ENCODE results near the gene OPA3.

DNA sequence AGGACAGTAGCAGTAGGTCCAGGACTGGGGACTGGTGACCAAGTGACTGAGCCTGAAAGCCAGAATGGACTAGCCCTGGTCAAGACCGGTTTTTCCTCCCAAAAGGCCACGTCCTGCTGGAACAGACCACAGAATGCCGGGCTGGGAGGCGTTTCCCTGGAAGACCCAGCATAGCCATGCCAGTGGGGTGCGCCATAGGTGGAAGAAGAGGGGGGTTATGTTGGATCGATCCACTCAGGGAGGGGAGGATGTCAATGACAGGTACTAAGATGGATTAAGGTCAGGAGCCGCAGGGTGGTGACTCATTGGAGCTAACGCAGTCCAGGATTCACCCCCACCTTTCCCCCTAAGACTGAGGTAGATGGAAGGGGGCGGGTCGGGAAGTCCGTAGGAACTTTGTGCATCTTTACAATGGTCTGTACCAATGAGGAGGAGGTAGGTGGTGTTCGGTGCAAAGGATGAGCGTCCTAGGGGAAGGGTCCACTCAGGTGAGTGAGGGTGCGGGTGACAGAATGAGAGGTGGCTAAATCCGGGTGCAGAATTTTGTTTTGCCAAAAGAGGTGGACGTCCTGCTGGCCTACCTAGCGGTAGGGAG is 56.4 kb downstream of the OPA3 start:
- TF ChIP-seq, protein P1, sequence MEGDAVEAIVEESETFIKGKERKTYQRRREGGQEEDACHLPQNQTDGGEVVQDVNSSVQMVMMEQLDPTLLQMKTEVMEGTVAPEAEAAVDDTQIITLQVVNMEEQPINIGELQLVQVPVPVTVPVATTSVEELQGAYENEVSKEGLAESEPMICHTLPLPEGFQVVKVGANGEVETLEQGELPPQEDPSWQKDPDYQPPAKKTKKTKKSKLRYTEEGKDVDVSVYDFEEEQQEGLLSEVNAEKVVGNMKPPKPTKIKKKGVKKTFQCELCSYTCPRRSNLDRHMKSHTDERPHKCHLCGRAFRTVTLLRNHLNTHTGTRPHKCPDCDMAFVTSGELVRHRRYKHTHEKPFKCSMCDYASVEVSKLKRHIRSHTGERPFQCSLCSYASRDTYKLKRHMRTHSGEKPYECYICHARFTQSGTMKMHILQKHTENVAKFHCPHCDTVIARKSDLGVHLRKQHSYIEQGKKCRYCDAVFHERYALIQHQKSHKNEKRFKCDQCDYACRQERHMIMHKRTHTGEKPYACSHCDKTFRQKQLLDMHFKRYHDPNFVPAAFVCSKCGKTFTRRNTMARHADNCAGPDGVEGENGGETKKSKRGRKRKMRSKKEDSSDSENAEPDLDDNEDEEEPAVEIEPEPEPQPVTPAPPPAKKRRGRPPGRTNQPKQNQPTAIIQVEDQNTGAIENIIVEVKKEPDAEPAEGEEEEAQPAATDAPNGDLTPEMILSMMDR (IDR thresholded peaks at IDR 0.05) = no peak
- TF ChIP-seq POLR2A (IDR thresholded peaks at IDR 0.05) (no peak), POLR2AphosphoS5 (IDR thresholded peaks at IDR 0.05) (peak; percentile 35)
